Ishikawa (cell line): ENCODE results near the gene ERVH48-1.

Experiments
- CEBPB ChIP-seq: IDR thresholded peaks from 2 replicates; pipeline ENCODE4 v1.6.1; 2012
- CREB1 ChIP-seq: IDR thresholded peaks from 2 replicates; pipeline ENCODE4 v1.6.1; 2012; ENCODE audit warnings: low read depth
- EGR1 ChIP-seq: IDR thresholded peaks from 2 replicates; pipeline ENCODE4 v1.6.1; 2012
- EP300 ChIP-seq: IDR thresholded peaks from 2 replicates; pipeline ENCODE4 v1.6.1; 2012; ENCODE audit warnings: borderline replicate concordance
- FOXM1 ChIP-seq: IDR thresholded peaks from 2 replicates; pipeline ENCODE4 v1.6.1; 2012; ENCODE audit warnings: low read depth, borderline replicate concordance
- MAX ChIP-seq: IDR thresholded peaks from 2 replicates; pipeline ENCODE4 v1.6.1; 2012
- NFIC ChIP-seq: IDR thresholded peaks from 2 replicates; pipeline ENCODE4 v1.6.1; 2012
- RAD21 ChIP-seq: IDR thresholded peaks from 2 replicates; pipeline ENCODE4 v1.6.1; 2012; ENCODE audit warnings: low read depth
- REST ChIP-seq: IDR thresholded peaks from 2 replicates; pipeline ENCODE4 v1.6.1; 2012; ENCODE audit warnings: low read depth, mild to moderate bottlenecking
- TAF1 ChIP-seq: IDR thresholded peaks from 2 replicates; pipeline ENCODE4 v1.6.1; 2012; ENCODE audit warnings: low read depth, mild to moderate bottlenecking
- TCF12 ChIP-seq: IDR thresholded peaks from 2 replicates; pipeline ENCODE4 v1.6.1; 2012; ENCODE audit warnings: low read depth
- TEAD4 ChIP-seq: IDR thresholded peaks from 2 replicates; pipeline ENCODE4 v1.6.1; 2012
- USF1 ChIP-seq: IDR thresholded peaks from 2 replicates; pipeline ENCODE4 v1.6.1; 2012
- YY1 ChIP-seq: IDR thresholded peaks from 2 replicates; pipeline ENCODE4 v1.6.1; 2012; ENCODE audit warnings: low read depth
- ZBTB7A ChIP-seq: IDR thresholded peaks from 2 replicates; pipeline ENCODE4 v1.6.1; 2012; ENCODE audit warnings: low read depth

Gene ERVH48-1

GRCh38 chr21:42925114-42925926 lies at the start of gene ERVH48-1:
Gene ERVH48-1 (minus strand): TSS chr21:42925630. CDS start chr21:42919006, 6,624 bp downstream.
- no peak for TF ChIP-seq REST
- no peak for TF ChIP-seq FOXM1
- TF ChIP-seq CEBPB, result no peak
- no peak for TF ChIP-seq RAD21
- no peak for TF ChIP-seq TEAD4
- no peak for TF ChIP-seq EGR1
- no peak for TF ChIP-seq ZBTB7A
- TF ChIP-seq YY1, result no peak
- TF ChIP-seq EP300, result no peak
- TF ChIP-seq NFIC, result no peak
- TF ChIP-seq USF1, result no peak
- TF ChIP-seq CREB1, result no peak
- no peak for TF ChIP-seq MAX
- no peak for TF ChIP-seq TAF1
- TF ChIP-seq TCF12, result no peak

- peak; percentile 59; the same call in 1 of the 2 replicates for TF ChIP-seq EP300
- no peak for TF ChIP-seq CEBPB
- TF ChIP-seq TAF1, result no peak; the same call in 1 of the 2 replicates
- no peak; the same call in 1 of the 2 replicates for TF ChIP-seq TCF12
- no peak for TF ChIP-seq EGR1
- TF ChIP-seq USF1, result peak; percentile 89
- TF ChIP-seq FOXM1, result no peak
- TF ChIP-seq MAX, result peak; percentile 87
- TF ChIP-seq NFIC, result no peak
- TF ChIP-seq RAD21, result no peak
- TF ChIP-seq CREB1, result peak; percentile 89
- no peak for TF ChIP-seq TEAD4
- TF ChIP-seq ZBTB7A, result no peak
Observed at GRCh38 chr21:42973991-42974831, 48.8 kb upstream of the ERVH48-1 start, which contains the start of gene PKNOX1. Gene PKNOX1 (plus strand): TSS chr21:42974562. CDS start chr21:43004382, 29,820 bp downstream.

- TF ChIP-seq YY1 (no peak), TEAD4 (no peak), RAD21 (no peak), FOXM1 (no peak), CEBPB (no peak), CREB1 (no peak), MAX (no peak)
Observed at GRCh38 chr21:42973309-42973990, 48.0 kb upstream of the ERVH48-1 start.

- no peak for TF ChIP-seq NFIC
Observed at GRCh38 chr21:42971897-42972275, 46.5 kb upstream of the ERVH48-1 start.

- TF ChIP-seq NFIC (no peak), CREB1 (no peak), CEBPB (no peak), EP300 (no peak), TCF12 (no peak), TEAD4 (no peak), REST (no peak), ZBTB7A (no peak), MAX (no peak), RAD21 (no peak), USF1 (no peak), EGR1 (no peak), YY1 (no peak), TAF1 (no peak), FOXM1 (no peak)
Observed at GRCh38 chr21:42970946-42971653, 45.7 kb upstream of the ERVH48-1 start.
